GM21737 (cell line): ENCODE measurements around the gene FOXP4.
"Not testable (repeated sequence)": the region's sequence is repeated elsewhere in the genome, so short reads cannot be mapped to it uniquely, and the experiment has no call there.

ENCODE experiments used
- ATAC-seq: cut with Tn5 transposase; IDR thresholded peaks from one replicate; pipeline ENCODE4 v1.9.1; 2021; ENCODE audit warnings: mild to moderate bottlenecking, moderate library complexity; ENCODE audit not compliant: unreplicated experiment

FOXP4 gene

DNA sequence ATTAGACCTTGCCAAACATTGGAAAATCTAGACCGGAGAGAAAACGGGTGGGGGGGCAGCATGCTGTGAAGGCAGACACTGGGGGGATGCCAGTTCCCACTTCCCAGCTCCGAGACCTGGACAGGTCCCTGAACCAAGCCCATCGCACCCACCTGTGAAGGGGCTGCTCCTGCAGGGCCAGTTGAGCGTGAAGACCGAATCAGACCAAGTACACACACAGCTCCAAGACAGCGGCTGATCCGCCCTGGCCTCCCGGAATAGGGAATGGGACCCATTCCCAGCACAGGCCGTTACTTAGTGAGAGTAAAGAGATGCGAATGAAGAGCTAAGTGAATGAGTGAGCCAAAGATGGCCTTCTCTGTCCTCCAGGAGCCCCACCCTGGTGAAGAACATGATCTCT is 50.6 kb downstream of the FOXP4 start:
- no peak for ATAC-seq

- ATAC-seq: no peak
These were observed 51.2 kb downstream of the FOXP4 start for GRCh38 chr6:41597246-41598000.

- no peak for ATAC-seq
These were observed 52.5 kb downstream of the FOXP4 start for GRCh38 chr6:41598670-41599014.

DNA sequence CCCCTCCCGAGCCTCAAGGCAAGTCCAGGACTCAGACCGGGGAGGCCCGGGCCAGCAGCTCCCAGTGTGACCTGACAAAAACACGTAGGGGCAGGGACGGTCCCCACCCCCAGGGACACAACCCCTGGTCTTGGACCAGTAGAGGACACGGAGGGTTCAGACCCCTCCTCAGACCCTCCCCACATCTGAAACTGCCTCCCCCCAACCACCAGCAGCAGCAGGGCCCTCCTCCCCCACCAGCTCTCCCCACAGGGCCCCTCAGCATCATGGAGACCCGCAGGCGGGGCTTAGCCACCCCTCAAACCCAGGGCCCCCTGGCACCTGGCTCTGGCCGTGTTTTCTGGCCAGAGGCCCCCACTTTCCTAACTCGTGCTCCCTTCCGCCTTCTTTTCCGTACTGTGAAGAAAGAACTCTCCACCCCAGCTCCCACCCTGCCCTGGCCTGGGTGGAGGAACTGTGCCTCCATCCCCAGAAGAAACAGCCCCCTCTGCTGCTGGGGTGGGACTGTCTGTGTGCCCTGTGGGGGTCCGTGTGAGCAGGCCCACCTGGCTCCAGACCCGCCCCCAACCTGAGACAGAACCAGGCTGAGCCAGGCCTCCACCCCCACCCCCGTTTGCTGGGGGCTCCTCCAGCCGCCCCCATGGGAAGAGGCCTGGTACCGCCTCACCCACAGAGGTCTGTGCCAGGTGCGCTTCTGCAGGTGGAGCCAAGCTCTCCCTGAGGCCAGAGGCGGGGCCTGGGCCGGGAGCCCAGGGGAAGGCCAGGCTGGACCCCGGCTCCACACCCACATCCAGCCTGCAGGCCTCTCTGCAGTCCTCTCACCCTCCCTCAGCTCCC is 53.1 kb downstream of the FOXP4 start:
- no peak for ATAC-seq

DNA sequence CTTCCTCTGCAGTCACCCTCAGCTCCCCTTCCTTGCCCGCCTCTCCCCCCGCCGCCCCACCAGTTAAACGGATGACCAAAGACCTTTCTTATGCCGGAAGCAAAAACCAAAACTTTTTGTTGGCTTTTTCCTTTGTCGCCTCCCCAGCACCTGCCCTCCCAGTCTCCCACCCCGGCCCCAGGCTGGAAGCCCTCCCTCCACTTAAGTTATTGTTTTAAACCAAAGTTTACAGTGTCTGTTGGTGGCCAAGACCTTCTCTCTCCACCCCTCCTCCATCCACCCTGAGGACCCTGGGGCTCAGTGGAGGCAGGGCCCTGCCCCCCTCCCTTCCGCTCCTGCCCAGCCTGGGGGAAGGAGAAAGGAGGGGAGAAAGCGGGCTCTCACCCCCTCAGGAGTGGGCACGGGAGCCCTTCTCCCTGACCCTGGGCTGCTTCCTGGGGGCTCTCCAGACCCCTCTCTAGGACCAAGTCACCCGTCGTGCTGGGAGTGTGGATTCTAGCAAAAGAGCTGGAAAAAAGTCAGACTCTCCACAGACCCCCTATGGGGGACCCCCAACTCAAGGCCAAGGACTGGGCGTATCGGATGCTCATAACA is 53.8 kb downstream of the FOXP4 start:
- no peak for ATAC-seq

DNA sequence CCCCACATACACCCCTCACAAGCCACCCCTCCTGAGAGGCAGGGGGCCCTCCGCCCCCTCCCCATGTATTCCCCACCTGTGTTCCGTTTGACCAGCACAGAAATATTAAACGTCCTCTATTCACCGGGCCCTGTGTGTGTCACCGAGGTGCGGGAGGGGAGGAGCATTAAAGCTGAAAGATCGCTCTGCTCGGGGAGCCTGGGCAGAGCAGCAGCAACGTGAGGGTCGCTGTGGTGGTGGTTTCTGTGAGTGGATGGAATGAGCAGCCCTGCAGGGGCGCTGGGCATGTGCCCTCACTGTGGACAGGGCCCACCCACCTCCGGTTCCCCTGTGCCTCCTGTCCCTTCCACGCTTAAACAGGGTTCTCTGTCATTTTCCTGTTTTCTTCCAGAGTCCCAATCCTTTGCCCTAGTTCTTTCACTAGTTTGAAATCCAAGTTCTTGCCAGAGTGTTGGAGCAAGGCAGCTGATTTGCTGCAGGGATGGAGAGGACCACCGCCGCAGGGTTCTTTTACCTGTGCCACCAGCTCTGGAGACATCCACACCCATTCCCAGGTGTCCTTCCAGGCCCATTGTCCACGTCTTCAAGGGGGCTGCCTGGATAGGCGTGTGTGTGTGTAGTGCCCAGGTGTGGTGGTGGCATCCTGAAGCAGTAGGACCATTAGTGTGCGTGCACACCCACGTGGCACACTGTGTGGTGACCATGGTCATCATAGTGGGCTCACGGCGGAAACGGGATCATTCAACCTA is 54.5 kb downstream of the FOXP4 start:
- ATAC-seq: no peak

DNA sequence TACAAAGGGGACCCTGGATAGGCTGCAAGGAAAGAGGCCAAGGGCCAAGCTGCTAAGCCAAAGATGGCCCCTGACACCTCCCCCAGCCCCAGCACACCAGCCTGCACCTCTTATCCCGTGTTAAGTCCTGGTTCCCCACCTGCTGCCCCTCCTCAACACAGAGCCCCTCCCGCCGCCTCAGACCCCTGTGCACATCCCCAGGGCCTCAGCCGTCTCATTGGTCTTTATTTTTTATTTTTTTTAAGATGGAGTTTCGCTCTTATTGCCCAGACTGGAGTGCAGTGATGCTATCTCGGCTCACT is 55.0 kb downstream of the FOXP4 start:
- ATAC-seq: no peak

- no peak for ATAC-seq
These were observed 56.2 kb downstream of the FOXP4 start for GRCh38 chr6:41602422-41602743.

DNA sequence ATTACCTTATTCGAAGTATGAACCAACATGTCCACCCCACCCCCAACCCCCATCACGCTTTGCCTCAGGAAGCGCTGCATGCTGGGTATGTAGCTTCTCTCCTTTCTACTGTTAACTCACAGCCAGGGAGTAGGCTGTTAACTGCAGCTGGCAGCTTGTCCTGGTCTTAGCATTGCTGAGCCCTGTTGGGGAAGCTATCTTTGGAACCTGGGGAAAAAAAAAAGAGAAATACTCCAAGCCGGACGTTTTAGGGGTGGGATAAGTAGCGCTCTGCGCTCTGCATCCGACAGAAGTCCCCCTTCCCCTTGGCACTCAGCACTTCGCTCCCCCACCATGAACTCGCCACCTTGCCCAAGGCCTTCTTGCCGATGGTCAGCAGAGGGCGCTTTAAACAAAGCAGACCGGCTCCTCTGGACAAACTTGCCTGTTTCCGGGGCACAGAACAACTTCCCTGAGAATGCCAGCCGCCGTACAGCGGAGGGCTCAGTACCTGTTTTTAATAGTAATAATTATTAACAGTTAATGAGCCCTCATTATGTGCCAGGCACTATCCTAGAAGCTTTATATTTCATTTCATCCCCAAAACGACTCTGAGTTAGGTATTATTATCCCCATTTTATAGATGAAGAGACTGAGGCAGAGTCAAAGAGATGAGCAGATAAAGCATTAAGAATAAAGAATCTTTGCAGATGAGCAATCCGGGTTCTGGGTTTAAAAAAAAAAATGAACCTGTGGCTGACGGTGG is 56.9 kb downstream of the FOXP4 start:
- ATAC-seq: peak; percentile 70

- no peak for ATAC-seq
These were observed 57.8 kb downstream of the FOXP4 start for GRCh38 chr6:41604006-41604405.

DNA sequence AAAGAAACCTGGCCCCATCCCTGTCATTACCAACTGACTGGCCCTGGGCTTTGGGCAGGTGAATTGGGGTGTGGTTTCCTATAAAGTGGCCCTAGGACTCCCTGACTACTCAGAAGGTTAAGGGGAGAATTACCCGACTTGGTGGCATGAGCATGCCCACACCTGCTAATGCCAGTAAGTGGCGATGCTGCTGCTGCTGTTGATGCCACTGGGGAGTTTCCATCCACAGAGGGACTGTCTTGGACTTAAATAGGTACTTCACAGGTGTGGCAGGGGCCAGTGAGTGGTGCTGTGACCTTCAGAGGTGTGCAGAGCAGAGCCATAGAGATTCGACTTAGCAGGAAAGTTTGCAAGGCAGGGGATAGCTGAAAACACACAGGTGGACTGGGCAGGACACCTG is 59.5 kb downstream of the FOXP4 start:
- no peak for ATAC-seq

- ATAC-seq: no peak
These were observed 60.9 kb downstream of the FOXP4 start for GRCh38 chr6:41607036-41607435.

GRCh38 chr6:41607736-41608135 is 61.6 kb downstream of the FOXP4 start:
- no peak for ATAC-seq

- no peak for ATAC-seq
These were observed 62.4 kb downstream of the FOXP4 start for GRCh38 chr6:41608443-41609151.

DNA sequence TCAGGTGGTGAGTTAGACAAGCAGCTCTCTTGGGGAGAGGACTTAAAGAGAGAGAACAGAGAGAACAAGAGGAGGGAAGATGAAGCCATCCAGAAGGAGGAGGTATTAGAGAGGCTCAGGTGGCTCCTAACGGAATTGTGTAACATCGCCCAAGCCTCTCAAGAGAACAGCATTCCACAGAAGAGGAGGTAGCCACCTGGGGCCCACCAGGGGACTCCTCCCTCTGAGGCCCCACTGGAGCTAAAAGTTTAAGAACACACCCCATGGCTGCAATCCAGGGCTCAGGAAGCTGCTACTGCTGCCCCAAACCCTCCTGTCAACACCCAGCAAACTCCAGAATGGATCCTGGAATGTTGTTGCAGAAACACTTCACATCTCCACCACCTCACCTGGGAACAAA is 68.5 kb downstream of the FOXP4 start:
- ATAC-seq: no peak

GRCh38 chr6:41615311-41615710 is 69.1 kb downstream of the FOXP4 start:
- ATAC-seq: no peak

- no peak for ATAC-seq
These were observed 72.4 kb downstream of the FOXP4 start for GRCh38 chr6:41618598-41618997.

- ATAC-seq: not testable (repeated sequence)
These were observed 73.0 kb downstream of the FOXP4 start for GRCh38 chr6:41619193-41619592.

DNA sequence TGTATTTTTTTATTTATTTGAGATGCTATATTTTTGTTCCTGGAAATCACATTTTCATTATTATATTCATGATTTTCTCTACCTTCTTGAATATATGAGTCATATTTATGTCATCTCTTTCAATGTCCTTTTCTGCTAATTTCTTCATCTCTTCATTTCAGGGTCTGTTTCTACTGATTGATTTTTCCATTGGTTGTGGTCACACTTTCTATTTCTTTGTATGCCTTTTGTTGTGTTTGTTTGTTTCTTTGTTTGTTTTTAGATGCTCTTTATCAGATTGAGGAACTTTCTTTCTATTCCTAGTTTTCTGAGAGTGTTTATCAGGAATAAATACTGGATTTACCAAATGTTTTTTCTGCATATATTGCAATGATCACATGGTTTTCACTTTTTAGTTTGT is 75.2 kb downstream of the FOXP4 start:
- no peak for ATAC-seq

- ATAC-seq: no peak
These were observed 75.6 kb downstream of the FOXP4 start for GRCh38 chr6:41621802-41622201.
